Fibroblast of mammary gland (primary cell): ENCODE results near the gene CHRNG.
A peak's percentile ranks its signal among the peaks of the same experiment; 100 is the strongest.

Experiments
- DNase-seq: peaks from one replicate; pipeline ENCODE4 v3.0.0-alpha.2; 2010; ENCODE audit warnings: low read depth
- H3K4me3 ChIP-seq: 2 replicates; pipeline ENCODE4 v1.5.1; 2011; ENCODE audit warnings: low read depth, mild to moderate bottlenecking, low read length, moderate library complexity; ENCODE audit not compliant: control insufficient read depth
- CTCF ChIP-seq: conservative IDR thresholded peaks from 2 replicates; pipeline ENCODE4 v1.5.1; 2011; ENCODE audit warnings: low read depth, low read length, inconsistent platforms; ENCODE audit not compliant: control insufficient read depth, insufficient read depth

The CHRNG gene

DNA sequence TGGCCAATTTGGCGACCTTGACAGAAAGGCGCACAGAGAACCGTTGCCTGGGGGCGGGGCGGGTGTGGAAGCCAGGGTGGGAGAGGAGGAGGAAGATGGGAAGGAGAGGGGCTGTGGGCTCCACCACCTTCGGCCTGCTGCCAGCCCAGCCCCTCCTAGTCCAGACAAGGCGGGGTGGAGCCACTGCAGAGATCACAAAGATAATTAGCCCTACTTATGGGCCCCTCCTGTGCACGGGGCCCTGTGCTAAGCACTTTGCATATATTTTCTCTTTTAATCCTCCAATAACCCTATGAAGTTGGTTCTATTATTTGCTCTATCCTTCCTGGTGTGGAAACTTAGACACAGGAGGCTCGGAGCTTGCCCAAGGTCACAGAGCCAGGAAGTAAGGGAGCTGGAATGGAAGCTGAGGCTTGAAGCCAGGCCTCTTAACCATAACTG, 38.1 kb upstream of the CHRNG start:
- no peak overlapping the region for H3K4me3 ChIP-seq
- no peak for DNase-seq
- TF ChIP-seq CTCF: no peak

GRCh38 chr2:232501794-232502390, 37.6 kb upstream of the CHRNG start:
- no peak overlapping the region for H3K4me3 ChIP-seq
- TF ChIP-seq CTCF: no peak
- no peak for DNase-seq

DNA sequence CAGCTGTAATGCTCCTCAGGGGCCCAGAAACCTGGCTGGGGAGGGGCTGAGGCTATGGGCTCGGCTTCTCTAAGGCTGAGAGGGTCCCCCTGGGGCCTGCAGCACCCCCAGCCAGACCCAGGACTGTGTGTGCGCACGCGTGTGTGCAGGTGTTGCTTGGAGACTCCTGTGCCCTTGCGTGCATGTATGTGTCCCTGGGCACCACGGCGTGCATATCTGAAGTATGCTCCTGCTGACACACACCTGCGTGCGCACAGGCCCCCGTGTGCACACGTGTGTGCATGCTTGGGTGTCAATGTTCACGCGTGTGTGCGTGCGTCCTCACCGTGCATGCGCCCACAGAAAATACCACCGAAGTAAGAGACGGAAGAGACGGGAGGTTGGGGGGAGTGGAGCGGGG, 37.0 kb upstream of the CHRNG start:
- no peak overlapping the region for H3K4me3 ChIP-seq
- peak; percentile 2 for DNase-seq
- no peak for TF ChIP-seq CTCF

DNA sequence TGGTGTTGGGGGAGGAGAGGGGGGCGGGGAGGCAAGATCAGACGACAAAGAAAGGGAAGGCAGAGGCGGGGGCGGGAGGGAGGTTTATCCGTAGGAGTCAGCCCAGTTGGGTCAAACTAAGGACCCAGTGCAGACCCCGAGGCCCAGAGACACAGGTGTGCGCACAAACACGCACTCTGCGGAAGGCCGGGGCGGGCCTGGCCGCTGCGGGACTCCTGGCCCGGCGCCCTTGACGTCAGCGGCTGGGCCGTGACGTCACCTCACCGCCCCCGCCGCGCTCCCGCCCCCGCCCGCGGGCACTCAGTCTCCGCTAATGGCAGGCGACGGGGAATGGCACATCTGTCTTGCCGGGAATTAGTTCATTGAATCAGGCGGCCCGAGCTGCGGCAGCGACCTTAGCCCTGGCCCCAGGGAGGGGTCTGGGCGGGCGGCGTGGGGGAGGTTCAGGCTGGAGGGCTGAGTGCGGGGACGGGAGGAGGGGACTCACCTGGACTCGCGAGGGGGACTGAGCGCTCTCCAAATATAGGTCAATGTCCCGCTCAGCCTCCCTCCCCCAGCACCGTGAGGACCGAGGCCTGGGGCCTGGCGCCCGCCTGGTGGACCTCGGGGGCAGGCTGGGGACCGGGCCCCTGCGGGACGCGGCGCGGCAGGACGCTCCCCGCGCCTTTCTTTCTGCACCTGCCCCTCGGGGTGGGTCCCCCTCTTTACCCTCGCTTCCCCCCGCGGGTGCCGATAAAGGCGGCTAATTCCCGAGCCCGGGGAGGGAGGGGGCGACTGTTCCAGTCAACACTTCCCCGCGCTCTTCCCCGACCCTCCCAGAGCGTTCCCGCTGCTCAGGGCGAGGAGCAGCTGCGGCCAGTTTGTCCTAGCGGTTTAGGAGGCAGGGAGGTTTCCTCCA, 36.3 kb upstream of the CHRNG start:
- no peak overlapping the region for H3K4me3 ChIP-seq
- no peak for TF ChIP-seq CTCF
- peak; percentile 42 for DNase-seq

- TF ChIP-seq CTCF: no peak
- DNase-seq: no peak
- H3K4me3 ChIP-seq: no peak overlapping the region
Observed at GRCh38 chr2:232503809-232504323, 35.6 kb upstream of the CHRNG start.

DNA sequence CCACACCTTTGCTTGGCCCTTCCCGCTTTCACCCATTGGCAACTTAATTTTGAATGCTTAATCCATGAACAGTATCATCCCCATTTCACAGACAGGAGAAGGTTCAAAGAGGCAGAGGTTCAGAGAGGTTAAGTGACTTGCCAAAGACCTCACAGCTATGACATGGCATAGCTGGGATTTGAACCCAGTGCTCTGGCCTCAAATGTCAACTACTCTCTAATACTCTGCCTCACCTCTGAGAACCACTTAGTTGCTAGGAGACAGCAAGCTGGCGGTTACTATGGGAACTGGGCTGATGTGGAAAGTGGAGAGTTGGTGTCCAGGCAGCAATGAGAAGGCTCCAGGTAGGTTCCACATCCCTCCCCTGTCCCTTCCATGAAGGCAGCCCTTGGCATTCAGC, 35.1 kb upstream of the CHRNG start:
- TF ChIP-seq CTCF: no peak
- peak; percentile 3 for DNase-seq
- H3K4me3 ChIP-seq: no peak overlapping the region
